B cell (primary cell): ENCODE data around the gene AAR2. TPM values are rescaled to one million over a fixed set of nuclear protein-coding genes. Genes with fewer than 3 reads are reported as not detected.

ENCODE experiments used
- ATAC-seq: fragments of 200-7000 bp; cut with Tn5 transposase; one replicate; pipeline ENCODE4 v1.10.0; 2021; ENCODE audit warnings: low read depth, mild to moderate bottlenecking, moderate number of reproducible peaks, moderate library complexity
- CTCF ChIA-PET: fragments of 350-600 bp; sonication (Branson Sonifier 250); formaldehyde crosslinking; loops from one replicate; lab custom pipeline; 2021; ENCODE audit warnings: antibody characterized with exemption, inconsistent platforms; lab: Charles Lee
- POLR2A ChIA-PET: fragments of 350-600 bp; sonication (Branson Sonifier 250); formaldehyde crosslinking; loops from one replicate; lab custom pipeline; 2021; ENCODE audit warnings: antibody characterized with exemption; lab: Charles Lee
- DNase-seq: peaks from one replicate; pipeline ENCODE4 v3.0.0; 2013
- H2AFZ ChIP-seq: 2 replicates; pipeline ENCODE4 v1.6.1; 2012; ENCODE audit warnings: mild to moderate bottlenecking, low read depth, low read length; ENCODE audit not compliant: insufficient read depth, poor library complexity, severe bottlenecking
- H3K27ac ChIP-seq, 2 donors: 1 replicate in 1 of 2; 2 replicates in 1 of 2; pipeline ENCODE4 v1.5.1; 2012 to 2013; ENCODE audit warnings: low read length in 2 of 2, mild to moderate bottlenecking in 2 of 2, moderate library complexity in 1 of 2
- H3K27me3 ChIP-seq, 4 experiments: fragments of 200-600 bp in 1 of 4; sonication (generic) in 1 of 4; replicated peaks in 1 of 4; 1 replicate in 2 of 4; 2 replicates in 2 of 4; pipeline versions ENCODE4 v1.6.1 to v1.7.0; 2013 to 2016; ENCODE audit warnings: low read length in 3 of 4, mild to moderate bottlenecking in 2 of 4, mixed read lengths in 1 of 4, moderate library complexity in 1 of 4; ENCODE audit not compliant: insufficient read depth in 4 of 4, control insufficient read depth in 3 of 4; ENCODE audit errors: control extremely low read depth in 1 of 4
- H3K36me3 ChIP-seq, 2 experiments: replicated peaks in 1 of 2; 1 replicate in 1 of 2; 2 replicates in 1 of 2; pipeline versions ENCODE4 v1.6.1 to v1.7.1; 2013; ENCODE audit warnings: low read length in 1 of 2; ENCODE audit not compliant: insufficient read depth in 2 of 2, control insufficient read depth in 1 of 2; ENCODE audit errors: control extremely low read depth in 1 of 2, extremely low read depth in 1 of 2
- H3K4me1 ChIP-seq, 2 donors: fragments of 200-600 bp in 1 of 2; sonication (generic) in 1 of 2; 1 replicate in 1 of 2; 2 replicates in 1 of 2; pipeline versions ENCODE4 v1.5.1 to v1.6.1; 2013 to 2017; ENCODE audit warnings: low read length in 2 of 2; ENCODE audit not compliant: control insufficient read depth in 2 of 2, insufficient read depth in 2 of 2
- H3K4me2 ChIP-seq: replicated peaks from 2 replicates; pipeline ENCODE3; 2012; ENCODE audit warnings: mild to moderate bottlenecking, low read depth, low read length; ENCODE audit not compliant: poor library complexity, severe bottlenecking
- H3K4me3 ChIP-seq, 5 experiments: fragments of 200-600 bp in 1 of 5; sonication (generic) in 1 of 5; 1 replicate in 3 of 5; 2 replicates in 2 of 5; pipeline versions ENCODE4 v1.5.1 to v1.7.0; 2011 to 2016; ENCODE audit warnings: low read length in 4 of 5, mild to moderate bottlenecking in 4 of 5, low read depth in 2 of 5, control low read depth in 1 of 5, moderate library complexity in 1 of 5; ENCODE audit not compliant: insufficient read depth in 1 of 5; ENCODE audit errors: control extremely low read depth in 1 of 5, extremely low read depth in 1 of 5
- H3K79me2 ChIP-seq: fragments of 200-600 bp; sonication (generic); one replicate; pipeline ENCODE4 v1.6.0; 2016; ENCODE audit warnings: low read length; ENCODE audit not compliant: control insufficient read depth, insufficient read depth
- H3K9ac ChIP-seq: fragments of 200-600 bp; sonication (generic); 2 replicates; pipeline ENCODE4 v1.6.1; 2017; ENCODE audit warnings: mild to moderate bottlenecking, low read length, moderate library complexity
- H3K9me3 ChIP-seq, 3 donors: one replicate each; pipeline versions ENCODE4 v1.6.1 to v1.7.1; 2013; ENCODE audit warnings: low read length in 2 of 3; ENCODE audit not compliant: control insufficient read depth in 2 of 3, insufficient read depth in 1 of 3; ENCODE audit errors: control extremely low read depth in 1 of 3
- H4K20me1 ChIP-seq: 2 replicates; pipeline ENCODE4 v1.6.0; 2012; ENCODE audit warnings: mild to moderate bottlenecking, low read length; ENCODE audit not compliant: insufficient read depth, control insufficient read depth, poor library complexity, severe bottlenecking
- H3K27ac Mint-ChIP-seq: one replicate; pipeline ENCODE4 v1.8.0; 2021; ENCODE audit warnings: mixed read lengths
- H3K27me3 Mint-ChIP-seq: one replicate; pipeline ENCODE4 v1.8.0; 2021; ENCODE audit warnings: mixed read lengths
- H3K4me1 Mint-ChIP-seq: one replicate; pipeline ENCODE4 v1.8.0; 2021; ENCODE audit warnings: mixed read lengths
- H3K4me3 Mint-ChIP-seq: one replicate; pipeline ENCODE4 v1.8.0; 2021; ENCODE audit warnings: mixed read lengths
- H3K9me3 Mint-ChIP-seq: one replicate; pipeline ENCODE4 v1.8.0; 2022; ENCODE audit warnings: mixed read lengths; ENCODE audit not compliant: insufficient read depth
- EZH2 ChIP-seq: IDR thresholded peaks from 2 replicates; pipeline ENCODE4 v1.6.1; 2012; ENCODE audit warnings: borderline replicate concordance, low read depth, mild to moderate bottlenecking, moderate library complexity, low read length; ENCODE audit not compliant: insufficient read depth, poor library complexity, severe bottlenecking
- WGBS: methylation state at CpG from one replicate; pipeline ENCODE4 v1.1.5; 2013; ENCODE audit warnings: missing lambda C conversion rate; ENCODE audit not compliant: insufficient coverage; 5-methylcytosine and 5-hydroxymethylcytosine counted together
- intact Hi-C: fragments of 100-400 bp; cut with micrococcal nuclease; formaldehyde crosslinking; loops from one replicate; pipeline ENCODE4 v1.10.0; 2022
- polyA plus RNA-seq: library from polyadenylated mRNA; depleted of rRNA; stranded (reverse); fragments of >200 nt; gene quantifications from 2 replicates; pipeline ENCODE4 v1.2.3, GENCODE V29; 2012
- total RNA-seq, 2 donors: library from RNA; stranded (reverse); fragments of 120-200 nt in 1 of 2; gene quantifications; 1 replicate in 1 of 2; 2 replicates in 1 of 2; pipeline versions ENCODE4 v1.2.3 to v1.2.4, GENCODE V29; 2013 to 2022
- TF ChIP-seq, protein P1 (sequence below): fragments of 200-600 bp; IDR thresholded peaks from one replicate; pipeline ENCODE4 v1.8.0; 2022; ENCODE audit warnings: antibody characterized with exemption, mild to moderate bottlenecking

Gene AAR2
- total and polyA plus RNA-seq, 2 donors (not counting 1 experiment from before 2014, with no cell fraction given): 10.3 to 21.3 TPM

DNA sequence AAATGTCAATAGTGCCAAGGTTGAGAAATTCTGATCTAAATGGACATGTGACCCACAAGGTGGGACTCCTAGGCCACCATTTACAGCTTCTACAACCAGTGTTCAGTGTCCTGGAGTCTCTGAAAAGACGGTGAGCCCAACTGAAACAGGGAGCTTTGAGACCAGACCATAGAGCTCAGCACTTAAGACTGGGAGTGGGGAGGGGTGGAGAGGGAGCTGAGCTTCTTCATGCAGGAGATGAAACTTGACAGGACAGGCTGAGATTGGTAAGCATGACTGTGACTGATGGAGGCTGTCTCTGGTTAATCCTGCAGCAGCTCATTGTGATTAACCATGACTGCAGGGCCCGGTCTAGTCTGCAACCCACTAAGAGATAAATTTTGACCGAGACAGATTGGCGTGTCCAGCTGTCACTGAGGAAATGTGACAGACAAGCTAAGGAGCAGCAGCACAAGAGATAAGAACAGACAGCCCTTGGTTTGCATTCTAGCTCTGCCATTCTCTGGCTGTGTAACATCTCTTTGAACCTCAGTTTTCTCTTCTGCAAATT, 1.4 kb upstream of the AAR2 start:
- DNase-seq: no peak
- Histone ChIP-seq H3K4me1 (peaks cover 10 to 16% of the 10 kb centered on the region in 2 donors), H4K20me1 (no peaks in the 10 kb centered on the region), H2AFZ (peak overlapping the region; percentile 19), H3K27me3 (peaks cover 0 to 6% (median 0%) of the 10 kb centered on the region in 4 experiments), H3K4me2 (no peak overlapping the region), H3K27ac (no peak overlapping the region), H3K79me2 (peaks cover 42% of the 10 kb centered on the region), H3K9ac (no peak overlapping the region), H3K9me3 (no peaks in the 10 kb centered on the region), H3K36me3 (peaks cover 0 to 5% of the 10 kb centered on the region in 2 experiments), H3K4me3 (no peak overlapping the region)
- CTCF ChIA-PET: interaction anchor here (1.1 to 1.3 kb wide), 2 partner anchors 32 to 96 kb away, joined by 4 read pairs; no protein-coding TSS in a partner anchor
- peaks cover 16% of the 10 kb centered on the region for H3K27me3 Mint-ChIP-seq
- 93% methylated on average over 4 of the region's 4 CpGs for WGBS
- no peaks in the 10 kb centered on the region for H3K9me3 Mint-ChIP-seq
- peaks cover 32% of the 10 kb centered on the region for H3K4me1 Mint-ChIP-seq
- H3K27ac Mint-ChIP-seq: peak overlapping the region; percentile 3
- peak overlapping the region; percentile 50 for H3K4me3 Mint-ChIP-seq
- no peak for TF ChIP-seq EZH2
- TF ChIP-seq, protein P1, sequence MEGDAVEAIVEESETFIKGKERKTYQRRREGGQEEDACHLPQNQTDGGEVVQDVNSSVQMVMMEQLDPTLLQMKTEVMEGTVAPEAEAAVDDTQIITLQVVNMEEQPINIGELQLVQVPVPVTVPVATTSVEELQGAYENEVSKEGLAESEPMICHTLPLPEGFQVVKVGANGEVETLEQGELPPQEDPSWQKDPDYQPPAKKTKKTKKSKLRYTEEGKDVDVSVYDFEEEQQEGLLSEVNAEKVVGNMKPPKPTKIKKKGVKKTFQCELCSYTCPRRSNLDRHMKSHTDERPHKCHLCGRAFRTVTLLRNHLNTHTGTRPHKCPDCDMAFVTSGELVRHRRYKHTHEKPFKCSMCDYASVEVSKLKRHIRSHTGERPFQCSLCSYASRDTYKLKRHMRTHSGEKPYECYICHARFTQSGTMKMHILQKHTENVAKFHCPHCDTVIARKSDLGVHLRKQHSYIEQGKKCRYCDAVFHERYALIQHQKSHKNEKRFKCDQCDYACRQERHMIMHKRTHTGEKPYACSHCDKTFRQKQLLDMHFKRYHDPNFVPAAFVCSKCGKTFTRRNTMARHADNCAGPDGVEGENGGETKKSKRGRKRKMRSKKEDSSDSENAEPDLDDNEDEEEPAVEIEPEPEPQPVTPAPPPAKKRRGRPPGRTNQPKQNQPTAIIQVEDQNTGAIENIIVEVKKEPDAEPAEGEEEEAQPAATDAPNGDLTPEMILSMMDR: no peak
- POLR2A ChIA-PET: no interaction called here
- intact Hi-C loops: loop anchor here (5.0 to 10.0 kb wide), 2 partner anchors 180 to 823 kb away; partner anchors contain the start of gene UQCC1
- ATAC-seq: no peak

DNA sequence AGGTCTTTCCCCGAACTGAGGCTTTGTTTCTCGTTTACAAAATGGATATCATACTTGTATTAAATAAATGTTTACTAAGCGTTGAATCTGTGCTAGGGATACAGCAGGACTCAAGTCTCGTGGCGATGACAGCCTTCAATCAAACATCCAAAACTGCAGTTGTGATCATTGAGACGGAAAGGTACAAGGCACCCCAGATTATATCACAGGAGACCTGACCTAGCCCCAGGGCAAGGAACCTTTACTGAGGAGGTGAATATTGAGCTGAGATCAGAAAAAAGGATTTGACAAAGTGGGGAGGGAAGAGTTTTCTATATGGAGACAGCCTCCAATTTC, 476 bp downstream of the AAR2 start:
- peak overlapping the region; percentile 85 for H3K9ac ChIP-seq
- Mint-ChIP-seq H3K27me3 (peaks cover 12% of the 10 kb centered on the region), H3K27ac (peak overlapping the region; percentile 90), H3K9me3 (no peaks in the 10 kb centered on the region), H3K4me3 (peak overlapping the region; percentile 94), H3K4me1 (peaks cover 35% of the 10 kb centered on the region)
- H3K4me2 ChIP-seq: peak overlapping the region; percentile 80
- CTCF ChIA-PET: interaction anchor here (1.4 kb wide), 1 partner anchor 34 kb away, joined by 6 read pairs; no protein-coding TSS in a partner anchor
- no peaks in the 10 kb centered on the region for H4K20me1 ChIP-seq
- peaks cover 0 to 6% (median 0%) of the 10 kb centered on the region in 4 experiments for H3K27me3 ChIP-seq
- H3K9me3 ChIP-seq: no peaks in the 10 kb centered on the region
- peak overlapping the region; percentile 99 for H2AFZ ChIP-seq
- peak overlapping the region; percentile 54 to 91 for H3K27ac ChIP-seq
- H3K4me1 ChIP-seq: peaks cover 10 to 16% of the 10 kb centered on the region in 2 donors
- ATAC-seq (peak; percentile 25), DNase-seq (no peak)
- POLR2A ChIA-PET: interaction anchor here (1.6 kb wide), 1 partner anchor 283 kb away, joined by 6 read pairs; the partner anchor contains the start of gene SCAND1
- peaks cover 0 to 20% of the 10 kb centered on the region in 2 experiments for H3K36me3 ChIP-seq
- intact Hi-C loops: loop anchor here (5.0 to 10.0 kb wide), 2 partner anchors 182 to 824 kb away; partner anchors contain the start of gene UQCC1
- H3K4me3 ChIP-seq: peak overlapping the region; percentile 78 to 89 (median 88)
- no peak for TF ChIP-seq EZH2
- TF ChIP-seq, protein P1: no peak
- peaks cover 53% of the 10 kb centered on the region for H3K79me2 ChIP-seq
- WGBS: no CpG with 5 or more reads among the region's 6 CpGs
